HG03460 (cell line): Measurements from ENCODE around the gene TRMT1.
"Not testable (repeated sequence)": the region's sequence is repeated elsewhere in the genome, so short reads cannot be mapped to it uniquely, and the experiment has no call there.

Experiments used
- ATAC-seq: cut with Tn5 transposase; IDR thresholded peaks from one replicate; pipeline ENCODE4 v1.9.1; 2021; ENCODE audit not compliant: unreplicated experiment

TRMT1 gene

DNA sequence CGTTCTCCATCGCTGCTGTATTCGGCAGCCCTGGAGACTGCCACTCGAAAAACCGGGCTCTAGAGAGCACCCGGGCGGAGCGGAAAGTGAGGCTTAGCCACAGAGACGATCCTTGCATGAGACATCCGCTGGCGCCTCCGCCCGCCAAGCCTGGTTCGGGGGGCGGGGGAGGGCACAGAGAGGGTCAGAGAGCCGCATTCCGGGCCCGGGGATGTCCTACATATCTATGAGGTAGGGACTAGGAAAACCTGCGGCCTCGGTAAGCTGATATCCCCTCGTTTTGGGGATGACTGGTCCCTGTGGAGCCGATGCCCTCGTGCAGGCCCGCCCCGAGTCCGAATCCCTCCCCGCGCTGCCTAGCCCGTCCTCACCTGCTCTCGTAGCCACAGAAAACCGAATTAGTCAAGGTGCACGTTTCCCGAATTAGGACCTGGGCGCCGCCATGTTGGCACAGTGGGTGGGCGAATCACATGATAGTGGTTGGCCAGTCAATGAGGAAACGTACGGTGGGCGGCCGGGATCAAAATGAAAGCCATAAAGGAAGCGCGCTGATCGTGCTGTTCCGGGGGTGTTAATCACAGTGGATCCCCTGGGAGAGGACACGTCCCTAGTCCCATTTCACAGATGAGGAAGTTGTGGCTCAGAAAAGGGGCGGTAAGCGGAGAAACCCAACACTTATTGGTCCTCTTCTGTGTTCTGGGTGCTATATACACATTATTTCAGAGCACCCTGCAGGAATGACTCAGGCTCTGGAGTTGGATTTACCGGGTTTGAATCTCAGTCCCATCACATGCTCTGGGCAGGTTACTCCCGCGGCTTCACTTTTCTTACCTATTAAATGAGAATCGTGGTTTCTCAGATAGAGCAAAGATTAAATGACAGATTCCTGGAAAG, at the start of gene TRMT1:
Gene TRMT1, minus strand, starts transcription at position 459 of the 894 bp plus-strand sequence. Its CDS starts 341 bp downstream, at position 118.
- peak; percentile 52 for ATAC-seq

DNA sequence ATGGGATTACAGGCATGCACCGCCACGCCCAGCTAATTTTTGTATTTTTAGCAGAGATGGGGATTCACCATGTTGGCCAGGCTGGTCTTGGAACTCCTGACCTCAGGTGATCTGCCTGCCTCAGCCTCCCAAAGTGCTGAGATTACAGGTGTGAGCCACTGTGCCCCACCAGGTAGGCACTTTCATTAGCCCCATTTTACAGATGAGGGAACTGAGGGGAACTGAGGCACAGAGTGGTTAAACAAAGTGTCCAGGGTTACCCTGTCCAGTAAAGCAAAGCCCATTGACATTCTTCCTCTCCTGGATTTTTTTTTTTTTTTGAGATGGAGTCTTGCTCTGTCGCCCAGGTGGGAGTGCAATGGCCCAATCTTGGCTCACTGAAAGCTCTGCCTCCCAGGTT, 49.6 kb upstream of the TRMT1 start:
- not testable (repeated sequence) for ATAC-seq

DNA sequence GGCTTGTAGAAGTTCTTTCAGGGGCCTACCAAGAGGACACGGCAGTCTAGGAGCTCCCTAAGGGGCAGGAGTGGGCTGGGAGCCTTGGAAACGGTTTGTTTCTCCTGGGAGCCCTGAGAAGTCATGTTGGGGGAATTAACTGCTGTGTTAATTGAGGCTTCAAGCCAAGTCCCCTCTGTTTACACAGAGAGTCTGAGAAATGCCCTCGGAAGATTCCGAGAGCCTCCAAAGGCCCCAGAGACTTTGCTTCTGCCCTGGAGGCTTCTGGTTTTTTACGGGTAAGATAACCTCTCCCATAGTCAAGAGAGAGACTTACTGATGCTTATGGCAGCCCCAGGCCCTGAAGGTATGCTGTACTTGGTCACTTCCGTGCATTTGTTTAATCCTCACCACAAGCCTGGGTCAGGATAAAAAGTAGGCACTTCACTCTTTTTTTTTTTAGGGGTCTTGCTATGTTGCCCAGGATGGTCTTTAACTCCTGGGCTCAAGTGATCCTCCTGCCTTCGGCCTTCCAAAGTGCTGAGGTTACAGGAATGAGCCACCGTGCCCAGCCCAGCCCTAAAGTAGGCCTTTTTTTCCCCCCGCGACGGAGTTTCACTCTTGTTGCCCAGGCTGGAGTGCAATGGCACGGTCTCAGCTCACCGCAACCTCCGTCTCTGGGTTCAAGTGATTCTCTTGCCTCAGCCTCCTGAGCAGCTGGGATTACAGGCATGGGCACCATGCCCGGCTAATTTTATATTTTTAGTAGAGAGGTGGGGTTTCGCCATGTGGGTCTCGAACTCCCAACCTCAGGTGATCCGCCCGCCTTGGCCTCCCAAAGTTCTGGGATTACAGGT, 48.8 kb upstream of the TRMT1 start:
- no peak for ATAC-seq

DNA sequence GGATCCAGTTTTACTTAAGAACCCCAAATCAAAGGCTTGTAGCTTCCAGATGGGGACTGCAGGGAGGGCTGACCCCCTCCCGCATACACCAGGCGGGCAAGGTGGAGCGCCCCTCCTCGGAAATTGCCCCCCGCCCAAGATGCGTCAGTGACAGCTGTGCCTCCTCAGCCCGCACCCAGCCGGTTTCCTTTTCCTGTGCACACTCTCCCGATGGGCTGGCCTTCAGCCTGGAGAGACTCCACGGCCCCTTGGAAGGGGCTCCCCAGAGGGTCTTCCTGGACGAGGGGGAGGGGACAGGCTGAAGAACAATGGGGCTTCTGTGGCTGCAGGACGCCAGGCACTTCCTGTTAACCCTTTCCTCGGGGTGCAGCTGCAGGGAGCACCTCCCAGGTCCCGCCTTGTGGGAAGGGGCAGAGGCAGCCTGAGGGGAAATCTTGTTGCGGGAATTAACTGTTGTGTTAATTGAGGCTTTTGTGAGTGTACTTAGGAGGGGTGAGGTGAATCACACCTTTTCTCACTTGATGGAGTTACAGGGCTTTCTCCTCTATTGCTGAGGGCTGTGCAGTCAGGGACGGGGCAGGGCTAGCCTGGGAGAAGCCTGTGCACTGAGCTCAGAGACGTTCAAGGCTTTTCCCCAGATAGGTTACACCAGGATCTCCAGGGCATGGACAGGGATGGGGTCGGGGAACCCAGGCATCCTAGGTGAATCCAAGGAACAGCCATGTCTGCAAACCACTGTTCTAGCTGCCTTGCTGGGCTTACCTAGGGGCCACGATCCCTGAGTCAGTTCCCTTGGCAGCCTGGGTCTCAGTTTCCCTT, 48.0 kb upstream of the TRMT1 start:
- ATAC-seq, result no peak

DNA sequence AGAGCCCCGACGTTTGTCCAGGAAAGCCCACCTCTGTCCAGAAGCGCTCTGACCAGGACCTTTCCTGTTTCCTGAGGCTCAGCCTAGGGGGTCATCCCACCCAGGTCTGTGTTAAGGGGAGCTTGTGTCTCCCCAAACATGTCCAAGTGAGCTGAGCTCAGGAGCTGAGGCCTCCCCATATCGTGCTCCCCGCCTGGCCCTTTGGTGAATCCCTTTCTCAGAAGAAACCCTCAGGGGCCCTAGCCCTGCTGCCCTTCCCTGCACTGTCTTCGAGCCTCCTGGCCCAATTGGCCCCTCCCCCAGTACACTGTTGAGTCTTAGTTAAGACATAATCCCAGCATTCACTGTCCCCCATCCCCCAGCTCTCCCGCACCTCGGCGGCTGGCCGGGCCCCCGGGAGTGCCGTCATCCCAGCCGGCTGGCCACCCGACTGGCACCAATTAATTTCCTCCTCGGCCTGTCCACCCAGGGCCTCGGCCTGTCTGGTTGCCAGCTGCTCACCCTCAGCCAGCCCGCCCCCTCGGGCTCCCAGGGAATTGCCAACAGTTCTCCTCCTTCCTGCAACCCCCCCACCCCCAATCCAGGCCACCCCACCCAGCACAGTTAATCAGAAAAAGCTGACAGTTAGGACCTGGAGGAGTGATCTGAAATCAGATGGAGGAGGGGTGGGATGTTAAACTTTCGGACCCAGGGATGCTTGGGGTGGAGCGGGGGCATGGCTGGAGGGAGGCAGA, 47.2 kb upstream of the TRMT1 start:
- no peak for ATAC-seq

DNA sequence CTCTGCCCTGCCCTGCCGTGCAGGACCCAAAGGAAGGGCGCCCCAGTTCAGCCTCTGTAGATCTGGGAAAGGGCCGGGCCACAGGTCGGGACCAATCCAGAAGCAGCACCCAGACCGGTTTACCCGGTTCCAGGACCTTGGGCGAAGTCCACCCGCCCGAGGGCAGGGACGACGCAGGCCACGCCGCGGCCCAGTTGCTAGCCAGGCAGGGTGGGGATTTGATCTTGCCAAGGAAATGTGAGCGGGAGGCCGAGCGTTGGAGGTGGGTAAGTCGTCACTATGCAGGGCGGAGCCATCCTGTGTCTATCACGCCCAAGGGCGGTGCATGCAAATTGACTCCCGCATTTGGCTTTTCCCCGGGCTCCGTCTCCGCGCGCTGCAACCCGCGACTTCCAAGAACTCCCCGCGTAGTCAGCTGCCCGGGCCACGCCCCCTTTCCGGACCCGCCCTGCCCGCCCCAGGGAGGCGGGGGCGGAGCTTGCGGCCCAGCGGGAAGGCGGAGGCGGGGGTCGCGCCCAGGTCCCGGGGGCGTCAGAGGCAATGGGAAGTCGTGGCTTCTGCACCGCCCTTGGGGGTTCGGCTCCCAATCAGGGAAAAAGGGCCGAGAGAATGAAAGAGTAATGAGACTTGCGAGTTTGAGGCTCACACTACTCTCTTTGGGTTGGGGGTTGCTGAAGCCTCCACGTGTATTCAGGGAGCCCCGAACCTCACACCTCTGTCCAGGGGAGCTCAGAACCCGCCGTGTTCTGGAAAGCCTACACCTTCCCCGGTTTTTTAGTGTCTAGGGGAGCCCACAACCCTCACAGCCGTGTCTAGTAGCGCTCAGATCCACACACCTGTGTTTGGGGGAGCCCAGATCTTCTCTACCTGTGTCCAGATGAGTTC, 46.4 kb upstream of the TRMT1 start:
- ATAC-seq, result no peak

DNA sequence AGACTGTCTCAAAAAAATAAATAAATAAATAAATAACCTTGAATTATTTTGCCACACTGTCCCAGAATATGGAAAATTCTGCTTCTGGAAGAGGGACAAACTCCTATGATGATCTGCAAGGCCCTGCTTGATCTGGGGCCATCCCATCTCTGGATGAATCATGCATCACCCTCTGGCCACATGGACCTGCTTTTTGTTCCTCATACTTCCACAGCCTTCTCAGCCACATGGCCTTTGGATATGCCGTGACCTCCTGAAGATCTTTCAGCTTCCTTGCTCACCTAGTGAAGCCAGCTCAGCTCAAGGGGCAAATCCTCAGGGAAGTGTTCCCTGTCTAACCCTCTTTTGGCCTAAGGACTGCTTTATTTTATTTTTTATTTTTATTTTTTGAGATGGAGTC, 44.0 kb upstream of the TRMT1 start:
- ATAC-seq, result no peak

DNA sequence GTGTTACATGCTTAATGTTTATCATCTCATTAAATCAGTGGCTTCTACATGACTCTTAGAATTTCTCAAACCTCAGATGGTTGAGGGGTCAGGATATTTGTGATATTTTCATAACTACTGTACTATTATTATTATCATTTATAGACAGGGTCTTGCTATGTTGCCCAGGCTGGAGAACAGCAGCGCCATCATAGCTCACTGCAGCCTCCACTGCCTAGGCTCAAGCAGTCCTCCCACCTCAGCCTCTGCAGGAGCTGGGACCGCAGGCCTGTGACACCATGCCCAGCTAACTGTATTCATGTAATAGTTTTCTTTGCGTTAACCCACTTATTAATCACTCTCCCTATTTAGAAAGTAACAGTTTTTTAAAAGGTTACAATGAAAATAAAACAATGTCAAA, 43.2 kb upstream of the TRMT1 start:
- no peak for ATAC-seq

DNA sequence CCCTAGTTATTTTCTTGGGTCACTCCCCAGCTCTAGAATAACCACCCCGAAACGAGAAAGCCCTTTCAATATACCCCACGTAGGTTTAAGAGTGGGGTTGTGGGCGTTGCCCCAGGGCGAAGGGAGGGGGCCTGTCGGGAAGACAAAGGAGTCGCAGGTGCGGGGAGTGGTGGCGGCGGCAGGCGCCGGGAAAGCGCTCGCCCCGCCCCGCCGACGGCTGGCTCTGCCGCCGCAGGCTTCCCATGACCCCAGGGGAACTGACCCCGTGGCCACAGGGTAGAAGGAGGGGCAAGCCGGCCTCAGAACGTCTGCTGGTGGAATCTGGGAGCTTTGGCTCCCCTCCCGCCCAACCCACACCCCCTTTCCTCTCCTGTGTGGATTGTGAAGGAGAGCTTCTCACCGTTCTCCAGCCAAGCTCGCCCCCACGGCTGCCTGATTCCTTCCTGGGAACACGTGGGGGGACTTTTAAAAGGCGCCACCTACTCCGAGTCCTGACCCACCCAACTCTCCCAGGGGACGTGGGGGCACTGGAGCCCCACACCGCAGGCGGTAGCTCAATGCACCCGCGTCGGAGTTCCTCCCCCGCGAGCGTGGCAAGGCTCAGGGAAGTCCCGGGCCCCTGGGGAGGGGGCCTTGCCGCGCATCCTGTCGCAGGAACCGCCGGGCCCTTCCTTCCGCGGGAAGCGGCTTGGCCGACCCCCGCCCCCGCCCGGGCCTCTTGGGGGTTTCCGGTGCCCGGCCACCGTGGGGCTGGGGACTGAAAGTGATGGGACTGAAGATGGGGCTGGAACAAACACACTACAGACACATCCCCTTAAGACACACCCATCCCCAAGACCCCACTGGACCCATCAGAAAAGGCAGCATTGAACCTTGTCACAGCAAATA, 39.2 kb upstream of the TRMT1 start:
- no peak for ATAC-seq

DNA sequence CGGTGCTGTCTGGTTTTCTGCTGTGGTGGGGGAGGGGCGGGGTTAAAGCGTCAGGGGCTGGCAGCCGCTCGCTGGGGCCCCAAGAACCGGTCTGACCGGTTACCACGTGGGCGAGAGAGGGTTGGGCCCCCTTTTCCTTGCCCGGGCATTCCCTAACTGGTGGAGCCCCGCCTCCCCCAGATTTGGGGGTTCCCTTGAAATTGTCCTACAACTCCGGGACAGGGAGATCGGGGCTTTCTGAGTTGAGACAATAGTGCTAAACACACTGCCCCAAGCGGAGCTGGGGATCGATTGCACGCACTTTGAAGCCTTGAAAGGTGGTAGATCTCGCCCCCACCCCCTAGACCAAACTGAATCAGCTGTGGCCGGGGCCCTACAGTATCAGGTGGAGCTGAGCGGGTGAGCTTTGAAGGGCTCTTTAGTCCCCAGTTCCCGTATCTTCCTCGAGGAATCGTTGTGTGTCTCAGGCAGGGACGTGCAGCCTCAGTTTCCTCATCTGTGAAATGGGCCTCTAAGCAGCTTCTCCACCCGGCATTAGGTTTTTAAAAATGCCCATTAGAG, 38.5 kb upstream of the TRMT1 start:
- no peak for ATAC-seq

DNA sequence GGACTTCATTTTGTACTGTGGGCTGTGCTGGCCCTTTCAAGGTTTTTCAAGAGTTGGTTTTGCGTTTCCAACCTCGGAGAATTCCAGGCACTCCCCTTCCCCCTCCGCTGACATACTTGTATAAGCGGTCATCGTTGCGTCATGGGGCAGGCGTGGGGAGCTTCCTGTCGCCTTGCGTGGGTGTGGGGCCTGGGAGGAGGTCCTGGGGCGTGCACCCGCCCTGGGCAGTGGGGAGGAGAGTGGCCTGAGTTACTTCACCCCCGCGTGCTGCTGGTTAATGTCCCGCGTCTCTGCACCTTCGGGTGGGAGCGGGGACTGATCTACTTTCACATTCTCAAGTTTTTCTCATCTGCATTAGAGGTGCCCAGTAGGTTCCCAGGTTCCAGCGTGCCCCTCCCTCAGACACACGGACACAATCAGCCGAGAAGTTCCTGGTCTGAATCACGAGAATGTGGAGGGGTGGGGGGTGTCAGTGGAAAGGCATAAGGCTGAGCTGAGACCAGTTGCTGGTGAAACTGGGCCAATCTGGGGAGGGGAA, 37.8 kb upstream of the TRMT1 start:
- ATAC-seq, result no peak

DNA sequence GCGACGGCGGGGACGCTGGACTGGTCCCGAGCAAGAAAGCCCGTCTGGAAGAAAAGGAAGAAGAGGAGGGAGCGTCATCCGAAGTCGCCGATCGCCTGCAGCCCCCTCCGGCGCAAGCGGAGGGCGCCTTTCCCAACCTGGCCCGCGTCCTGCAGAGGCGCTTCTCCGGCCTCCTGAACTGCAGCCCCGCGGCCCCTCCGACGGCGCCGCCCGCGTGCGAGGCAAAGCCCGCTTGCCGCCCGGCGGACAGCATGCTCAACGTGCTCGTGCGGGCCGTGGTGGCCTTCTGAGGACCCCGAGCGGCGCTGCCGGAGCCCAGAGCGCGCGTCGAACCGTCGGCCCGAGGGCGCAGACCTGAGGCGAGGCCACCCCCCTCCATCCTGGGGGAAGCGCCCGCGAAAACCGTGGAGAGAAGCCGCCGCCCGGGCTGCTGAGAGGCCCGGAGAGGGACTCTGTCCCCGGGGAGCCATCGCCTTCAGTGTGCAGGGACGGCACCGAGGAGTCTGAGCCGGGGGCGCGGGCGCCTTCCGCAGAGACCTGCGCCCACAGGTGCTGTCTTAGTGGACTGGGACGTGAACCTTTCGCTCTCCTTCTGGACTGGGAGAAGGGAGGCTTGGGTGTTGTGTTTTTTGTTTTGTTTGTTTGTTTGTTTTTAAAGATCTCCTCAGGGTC, 37.2 kb upstream of the TRMT1 start:
- ATAC-seq, result no peak

DNA sequence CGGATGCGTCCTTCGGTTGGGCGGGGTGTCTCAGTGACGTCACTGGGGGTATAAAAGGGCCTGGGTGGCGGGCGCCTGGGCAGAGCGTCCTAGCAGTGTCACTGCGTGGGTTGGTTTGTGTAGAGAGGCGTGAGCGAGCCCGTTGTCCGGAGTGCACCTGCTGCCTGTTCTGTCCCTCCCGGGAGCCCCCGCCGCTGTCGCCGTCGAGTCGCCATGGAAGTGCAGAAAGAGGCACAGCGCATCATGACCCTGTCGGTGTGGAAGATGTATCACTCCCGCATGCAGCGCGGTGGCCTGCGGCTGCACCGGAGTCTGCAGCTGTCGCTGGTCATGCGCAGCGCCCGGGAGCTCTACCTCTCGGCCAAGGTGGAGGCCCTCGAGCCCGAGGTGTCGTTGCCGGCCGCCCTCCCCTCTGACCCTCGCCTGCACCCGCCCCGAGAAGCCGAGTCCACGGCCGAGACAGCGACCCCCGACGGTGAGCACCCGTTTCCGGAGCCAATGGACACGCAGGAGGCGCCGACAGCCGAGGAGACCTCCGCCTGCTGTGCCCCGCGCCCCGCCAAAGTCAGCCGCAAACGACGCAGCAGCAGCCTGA, 36.5 kb upstream of the TRMT1 start:
- ATAC-seq, result no peak

DNA sequence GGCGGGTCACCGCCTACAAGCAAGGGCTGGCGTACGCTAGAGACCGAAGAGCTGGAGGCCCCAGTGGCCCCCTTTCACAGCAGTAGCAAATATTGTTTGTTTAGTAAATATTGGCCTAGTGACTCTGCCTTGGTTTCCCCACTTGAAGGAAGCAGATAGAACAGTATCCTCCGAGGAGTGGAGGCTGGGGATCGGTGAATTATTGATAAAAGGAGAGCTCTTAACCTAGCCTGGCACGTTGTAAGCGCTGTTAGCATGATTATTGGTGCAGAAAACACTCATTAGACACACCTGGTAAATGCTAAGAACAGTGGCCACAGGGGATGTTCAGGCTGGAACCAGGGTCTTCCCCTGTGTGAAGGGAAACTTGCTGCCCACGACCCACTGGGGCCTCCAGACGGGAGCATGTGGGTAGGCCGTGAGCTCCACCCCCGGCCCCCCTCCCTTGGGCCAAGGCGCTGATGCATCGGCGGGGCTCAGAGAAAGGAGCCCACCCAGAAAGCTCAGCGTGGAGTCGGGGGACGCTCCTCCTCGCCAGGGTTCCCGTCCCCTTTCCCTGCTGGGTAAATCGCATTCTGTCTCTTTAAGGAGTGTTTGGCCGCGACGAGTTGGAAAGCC, 35.9 kb upstream of the TRMT1 start:
- no peak for ATAC-seq

DNA sequence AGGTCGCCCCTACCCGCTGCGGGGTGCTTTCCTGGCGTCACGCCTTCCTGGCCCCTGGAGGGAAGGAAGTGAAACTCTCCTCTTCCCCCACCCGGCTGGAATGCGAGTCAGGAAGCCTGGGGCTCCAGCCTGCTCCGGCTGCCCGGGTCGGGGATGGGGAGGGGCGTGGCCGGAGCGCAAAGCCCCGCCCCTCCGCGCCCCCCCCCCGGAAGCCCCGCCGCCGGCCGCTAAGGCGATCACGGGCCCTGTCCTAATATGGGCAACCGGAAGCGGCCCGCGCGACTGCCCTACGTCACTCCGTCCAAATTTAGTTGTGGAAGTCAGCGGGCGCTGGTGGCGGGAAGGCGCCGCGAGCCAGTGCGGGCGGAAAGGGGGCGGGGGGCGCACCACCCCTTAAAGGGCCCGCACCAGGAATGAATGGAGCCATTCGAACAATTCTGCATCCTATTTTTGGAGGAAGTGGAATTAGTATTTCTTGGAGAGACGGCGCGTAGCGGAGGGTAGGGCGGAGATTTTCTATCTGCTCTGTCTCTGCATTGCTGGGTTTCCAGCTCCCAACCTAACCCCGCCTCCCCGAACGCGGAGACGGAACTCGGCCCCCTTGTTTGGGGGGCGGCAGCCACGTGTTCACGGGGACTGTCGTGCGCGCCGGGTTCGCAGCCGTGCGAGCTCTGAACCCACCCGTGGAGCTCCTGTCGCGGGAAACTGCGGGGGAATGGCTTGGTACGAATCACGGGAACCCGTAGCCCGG, 35.2 kb upstream of the TRMT1 start:
- ATAC-seq, result peak; percentile 30
